ENCODE data around the gene SEMA3E. TPM values are rescaled to one million over a fixed set of nuclear protein-coding genes. Genes with fewer than 3 reads are reported as not detected.

The SEMA3E gene
- total RNA-seq, 4 donors from 2014 or later = 0.13 to 2.7 (median 1.1) TPM

- no peak overlapping the region for H3K4me3 ChIP-seq
- DNase-seq = no peak
- TF ChIP-seq POLR2A (IDR thresholded peaks at IDR 0.05) (no peak), CTCF (IDR thresholded peaks at IDR 0.05) (no peak)
- intact Hi-C loops (cut with DNase I) = no loop called here
- H3K27ac ChIP-seq = no peak overlapping the region
- no peaks in the 10 kb centered on the region for H3K4me1 ChIP-seq
- 73 to 87% methylated on average over 5 of the region's 5 CpGs for WGBS, 2 donors
- no peaks in the 10 kb centered on the region for H3K9me3 ChIP-seq
- H3K27me3 ChIP-seq = no peaks in the 10 kb centered on the region
- no peaks in the 10 kb centered on the region for H3K36me3 ChIP-seq
Observed at GRCh38 chr7:83456413-83456812, 192.5 kb downstream of the SEMA3E start.

- TF ChIP-seq CTCF (IDR thresholded peaks at IDR 0.05) = no peak
- TF ChIP-seq POLR2A (IDR thresholded peaks at IDR 0.05) = no peak
- intact Hi-C loops (cut with DNase I) = no loop called here
- WGBS, 2 donors = 77 to 82% methylated on average over 5 of the region's 5 CpGs
Observed at GRCh38 chr7:83455612-83456011, 193.3 kb downstream of the SEMA3E start.

GRCh38 chr7:83452256-83452655, 196.7 kb downstream of the SEMA3E start:
- no peak for TF ChIP-seq POLR2A (IDR thresholded peaks at IDR 0.05)
- TF ChIP-seq CTCF (IDR thresholded peaks at IDR 0.05) = no peak
- intact Hi-C loops (cut with DNase I) = no loop called here

More at GRCh38 chr7:83455612-83456011, 193.3 kb downstream of the SEMA3E start:
- no peaks in the 10 kb centered on the region for H3K9me3 ChIP-seq
- H3K27me3 ChIP-seq = no peaks in the 10 kb centered on the region
- no peak overlapping the region for H3K27ac ChIP-seq
- DNase-seq = no peak
- H3K4me3 ChIP-seq = no peak overlapping the region
- no peaks in the 10 kb centered on the region for H3K36me3 ChIP-seq
- no peaks in the 10 kb centered on the region for H3K4me1 ChIP-seq

GRCh38 chr7:83451501-83452045, 197.4 kb downstream of the SEMA3E start:
- Histone ChIP-seq H3K4me3 (no peak overlapping the region), H3K27me3 (no peaks in the 10 kb centered on the region), H3K36me3 (no peaks in the 10 kb centered on the region), H3K4me1 (no peaks in the 10 kb centered on the region), H3K9me3 (no peaks in the 10 kb centered on the region), H3K27ac (no peak overlapping the region)
- WGBS, 2 donors = 39 to 43% methylated on average over 4 of the region's 4 CpGs
- intact Hi-C loops (cut with DNase I) = no loop called here
- DNase-seq = no peak
- TF ChIP-seq POLR2A (IDR thresholded peaks at IDR 0.05) = no peak
- no peak for TF ChIP-seq CTCF (IDR thresholded peaks at IDR 0.05)

More at GRCh38 chr7:83452256-83452655, 196.7 kb downstream of the SEMA3E start:
- Histone ChIP-seq H3K4me1 (no peaks in the 10 kb centered on the region), H3K4me3 (no peak overlapping the region), H3K9me3 (no peaks in the 10 kb centered on the region), H3K27me3 (no peaks in the 10 kb centered on the region), H3K36me3 (no peaks in the 10 kb centered on the region), H3K27ac (no peak overlapping the region)
- WGBS, 2 donors = 58 to 100% methylated on average over 2 of the region's 2 CpGs
- DNase-seq = no peak

GRCh38 chr7:83449781-83450180, 199.2 kb downstream of the SEMA3E start:
- intact Hi-C loops (cut with DNase I) = no loop called here
- Histone ChIP-seq H3K4me1 (no peaks in the 10 kb centered on the region), H3K9me3 (no peaks in the 10 kb centered on the region), H3K27me3 (no peaks in the 10 kb centered on the region), H3K27ac (no peak overlapping the region), H3K36me3 (no peaks in the 10 kb centered on the region), H3K4me3 (no peak overlapping the region)
- TF ChIP-seq CTCF (IDR thresholded peaks at IDR 0.05) (no peak), POLR2A (IDR thresholded peaks at IDR 0.05) (no peak)
- no peak for DNase-seq
